MCF 10A (cell line): ENCODE data around the gene DMRT2. TPM values are rescaled to one million over a fixed set of nuclear protein-coding genes. Genes with fewer than 3 reads are reported as not detected.

Experiments
- BruUV-seq: library from RNA; stranded (reverse); fragments of 400-500 nt; replicated peaks from 2 replicates; lab custom pipeline; 2021; lab: Mats Ljungman, UMichigan
- CTCF ChIA-PET: fragments of 300-600 bp; sonication (Branson Sonifier 250); formaldehyde crosslinking; extraction: SDS; loops from one replicate; lab custom pipeline; 2021; ENCODE audit warnings: antibody characterized with exemption, inconsistent platforms; lab: Yijun Ruan, JAX
- POLR2A ChIA-PET: fragments of 300-600, 350-650 bp; sonication (Branson Sonifier 250); formaldehyde crosslinking; extraction: SDS; loops from one replicate; lab custom pipeline; 2020; ENCODE audit warnings: antibody characterized with exemption, inconsistent platforms; lab: Yijun Ruan, JAX
- DNase-seq: peaks from one replicate; pipeline ENCODE4 v3.0.0-alpha.2; 2018; ENCODE audit not compliant: unreplicated experiment
- H3K27ac Mint-ChIP-seq: one replicate; pipeline ENCODE4 v1.8.0; 2022; ENCODE audit warnings: mild to moderate bottlenecking, low read depth, mixed read lengths; ENCODE audit not compliant: unreplicated experiment
- H3K27me3 Mint-ChIP-seq: one replicate; pipeline ENCODE4 v1.8.0; 2022; ENCODE audit warnings: mixed read lengths; ENCODE audit not compliant: insufficient read depth, unreplicated experiment
- H3K36me3 Mint-ChIP-seq: one replicate; pipeline ENCODE4 v1.8.0; 2022; ENCODE audit warnings: mild to moderate bottlenecking, moderate library complexity, mixed read lengths; ENCODE audit not compliant: insufficient read depth, unreplicated experiment
- H3K4me1 Mint-ChIP-seq: one replicate; pipeline ENCODE4 v1.8.0; 2022; ENCODE audit warnings: mixed read lengths; ENCODE audit not compliant: insufficient read depth, unreplicated experiment
- H3K4me3 Mint-ChIP-seq: one replicate; pipeline ENCODE4 v1.8.0; 2022; ENCODE audit warnings: mild to moderate bottlenecking, moderate library complexity, mixed read lengths; ENCODE audit not compliant: unreplicated experiment
- H3K9me3 Mint-ChIP-seq: one replicate; pipeline ENCODE4 v1.8.0; 2022; ENCODE audit warnings: mixed read lengths; ENCODE audit not compliant: unreplicated experiment
- CTCF ChIP-seq: fragments of 200-600 bp; IDR thresholded peaks from one replicate; pipeline ENCODE4 v1.8.0; 2022; ENCODE audit warnings: antibody characterized with exemption, mild to moderate bottlenecking; ENCODE audit not compliant: unreplicated experiment
- intact Hi-C: fragments of 100-400 bp; cut with micrococcal nuclease; formaldehyde crosslinking; loops from 2 replicates; pipeline ENCODE4 v1.14.1; 2022
- total RNA-seq: library from RNA; stranded (reverse); gene quantifications from 2 replicates; pipeline ENCODE4 v1.2.3, GENCODE V29; 2022

DMRT2 gene
- total RNA-seq, 1 experiment from 2014 or later = not detected

GRCh38 chr9:1102642-1102970 is 52.4 kb downstream of the DMRT2 start:
- ChIA-PET CTCF (interaction anchor here (0.7 to 1.5 kb wide), 3 partner anchors 32 to 328 kb away, joined by 3 to 6 read pairs (median 3); no protein-coding TSS in a partner anchor), POLR2A (no interaction called here)
- Mint-ChIP-seq H3K4me1 (peaks cover 6% of the 10 kb centered on the region), H3K27me3 (no peaks in the 10 kb centered on the region), H3K4me3 (no peak overlapping the region), H3K36me3 (peaks cover 5% of the 10 kb centered on the region), H3K27ac (no peak overlapping the region), H3K9me3 (no peaks in the 10 kb centered on the region)
- no TSS peak for BruUV-seq
- DNase-seq = no peak
- TF ChIP-seq CTCF = no peak
- intact Hi-C loops = loop anchor here (5.0 kb wide), 1 partner anchor 520 kb away; no protein-coding TSS in a partner anchor

Other genes with a start within 250 kb of the DMRT2 start
- not detected in 2 replicates for gene DMRT1, start 208.7 kb upstream of the DMRT2 start, total RNA-seq
- not detected in 2 replicates for gene DMRT3, start 73.7 kb upstream of the DMRT2 start, total RNA-seq